ENCODE data around the gene TMPRSS4. TPM values are rescaled to one million over a fixed set of nuclear protein-coding genes. Genes with fewer than 3 reads are reported as not detected.
A peak's percentile ranks its signal among the peaks of the same experiment; 100 is the strongest.

Gene TMPRSS4
- total and polyA plus RNA-seq, 9 of the 15 experiments (the other 6 are each of a cell fraction or from before 2014, with no cell fraction given): 4.0 to 10.0 (median 5.6) TPM

- TF ChIP-seq POLR3A (IDR thresholded peaks at IDR 0.05; ENCODE audit: borderline replicate concordance, extremely low read depth, insufficient read depth, insufficient read length) (no peak), NFATC3 (IDR thresholded peaks at IDR 0.05) (no peak), GABPB1 (CRISPR knock-in tag; IDR thresholded peaks at IDR 0.05) (no peak), ZNF217 (CRISPR knock-in tag; IDR thresholded peaks at IDR 0.05) (no peak), KDM2B (CRISPR knock-in tag; IDR thresholded peaks at IDR 0.05) (no peak), NR1H2 (CRISPR knock-in tag; IDR thresholded peaks at IDR 0.05) (no peak), GTF3C2 (IDR thresholded peaks at IDR 0.05; ENCODE audit: borderline replicate concordance, extremely low read depth, insufficient read length) (no peak), KLF13 (tag; IDR thresholded peaks at IDR 0.05; ENCODE audit: borderline replicate concordance, low read depth) (no peak), DPF2 (IDR thresholded peaks at IDR 0.05) (peak; percentile 77), ZNF444 (CRISPR knock-in tag; IDR thresholded peaks at IDR 0.05) (no peak), ZHX1 (conservative IDR thresholded peaks at IDR 0.05; ENCODE audit: low read length) (no peak), ADNP (tag; IDR thresholded peaks at IDR 0.05) (no peak), GTF2A2 (tag; IDR thresholded peaks at IDR 0.05) (no peak), MLX (CRISPR knock-in tag; conservative IDR thresholded peaks at IDR 0.05) (no peak), GATAD2A (IDR thresholded peaks at IDR 0.05) (no peak), STAG1 (CRISPR knock-in tag; IDR thresholded peaks at IDR 0.05; ENCODE audit: borderline replicate concordance) (no peak), ZNF586 (CRISPR knock-in tag; conservative IDR thresholded peaks at IDR 0.05) (no peak), ELK3 (CRISPR knock-in tag; IDR thresholded peaks at IDR 0.05) (no peak), ZNF436 (CRISPR knock-in tag; IDR thresholded peaks at IDR 0.05) (no peak), SMAD1 (IDR thresholded peaks at IDR 0.05; ENCODE audit: low read depth, low read length, partially characterized antibody) (no peak), ARHGAP35 (IDR thresholded peaks at IDR 0.05; ENCODE audit: partially characterized antibody) (no peak), DIDO1 (tag; IDR thresholded peaks at IDR 0.05; ENCODE audit: low read depth) (no peak), HDAC1 (IDR thresholded peaks at IDR 0.05) (peak in 1 of 2 experiments; percentile 52; a peak in 2 of 4 replicates)
These were observed 2.7 kb upstream of the TMPRSS4 start (continued) for GRCh38 chr11:118074091-118074685.
